ENCODE results near the gene MITF.

DNA sequence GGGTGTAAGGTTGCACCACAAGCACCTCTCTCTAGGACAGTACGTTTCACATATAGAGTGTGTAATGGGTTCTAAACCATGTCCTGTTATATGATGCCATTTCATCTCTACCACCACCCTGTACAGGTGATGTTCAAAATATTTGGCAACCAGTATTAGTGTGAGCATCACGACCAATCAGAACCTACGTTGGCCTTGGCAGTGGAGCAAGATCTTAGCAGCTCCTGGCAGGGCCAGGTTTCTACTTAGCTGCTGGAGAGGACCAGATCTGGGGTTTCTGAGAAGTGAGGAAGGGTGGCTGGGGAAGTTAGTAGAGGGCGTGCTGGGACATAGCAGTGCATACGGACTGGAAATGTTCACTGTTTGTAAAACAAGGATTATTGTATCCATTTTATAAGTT lies 23.1 kb upstream of the MITF start:
- TF ChIP-seq, protein P1, sequence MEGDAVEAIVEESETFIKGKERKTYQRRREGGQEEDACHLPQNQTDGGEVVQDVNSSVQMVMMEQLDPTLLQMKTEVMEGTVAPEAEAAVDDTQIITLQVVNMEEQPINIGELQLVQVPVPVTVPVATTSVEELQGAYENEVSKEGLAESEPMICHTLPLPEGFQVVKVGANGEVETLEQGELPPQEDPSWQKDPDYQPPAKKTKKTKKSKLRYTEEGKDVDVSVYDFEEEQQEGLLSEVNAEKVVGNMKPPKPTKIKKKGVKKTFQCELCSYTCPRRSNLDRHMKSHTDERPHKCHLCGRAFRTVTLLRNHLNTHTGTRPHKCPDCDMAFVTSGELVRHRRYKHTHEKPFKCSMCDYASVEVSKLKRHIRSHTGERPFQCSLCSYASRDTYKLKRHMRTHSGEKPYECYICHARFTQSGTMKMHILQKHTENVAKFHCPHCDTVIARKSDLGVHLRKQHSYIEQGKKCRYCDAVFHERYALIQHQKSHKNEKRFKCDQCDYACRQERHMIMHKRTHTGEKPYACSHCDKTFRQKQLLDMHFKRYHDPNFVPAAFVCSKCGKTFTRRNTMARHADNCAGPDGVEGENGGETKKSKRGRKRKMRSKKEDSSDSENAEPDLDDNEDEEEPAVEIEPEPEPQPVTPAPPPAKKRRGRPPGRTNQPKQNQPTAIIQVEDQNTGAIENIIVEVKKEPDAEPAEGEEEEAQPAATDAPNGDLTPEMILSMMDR (IDR thresholded peaks at IDR 0.05 in 4 of 5, conservative IDR thresholded peaks at IDR 0.05 in 1 of 5), result no peak
- TF ChIP-seq POLR2A (IDR thresholded peaks at IDR 0.05), result no peak

All from gastrocnemius medialis (tissue), 4 donors.